ENCODE results near the gene MRPS2. TPM values are rescaled to one million over a fixed set of nuclear protein-coding genes. Genes with fewer than 3 reads are reported as not detected.
"Not testable (repeated sequence)": the region's sequence is repeated elsewhere in the genome, so short reads cannot be mapped to it uniquely, and the experiment has no call there.

The MRPS2 gene
- total RNA-seq, 1 donor from 2014 or later, result 18.8 TPM

- no peak for DNase-seq (ENCODE audit: low spot score)
These were observed 30.6 kb downstream of the MRPS2 start for GRCh38 chr9:135531096-135531495.

- DNase-seq (ENCODE audit: low spot score), result no peak
These were observed 32.6 kb downstream of the MRPS2 start for GRCh38 chr9:135533113-135533512.

GRCh38 chr9:135533674-135534073, 33.2 kb downstream of the MRPS2 start:
- DNase-seq (ENCODE audit: low spot score), result no peak

- not testable (repeated sequence) for DNase-seq (ENCODE audit: low spot score)
These were observed 33.8 kb downstream of the MRPS2 start for GRCh38 chr9:135534192-135534711.

- DNase-seq (ENCODE audit: low spot score), result not testable (repeated sequence)
These were observed 34.3 kb downstream of the MRPS2 start for GRCh38 chr9:135534826-135535225.

- not testable (repeated sequence) for DNase-seq (ENCODE audit: low spot score)
These were observed 35.1 kb downstream of the MRPS2 start for GRCh38 chr9:135535631-135536030.

- peak; percentile 6 for DNase-seq (ENCODE audit: low spot score)
These were observed 35.7 kb downstream of the MRPS2 start for GRCh38 chr9:135536216-135536615.

GRCh38 chr9:135543262-135543894, 42.9 kb downstream of the MRPS2 start:
- peak; percentile 35 for DNase-seq (ENCODE audit: low spot score)

GRCh38 chr9:135544981-135545635, 44.6 kb downstream of the MRPS2 start:
- no peak for DNase-seq (ENCODE audit: low spot score)

- not testable (repeated sequence) for DNase-seq (ENCODE audit: low spot score)
These were observed 45.2 kb downstream of the MRPS2 start, which contains the start of gene OBP2A for GRCh38 chr9:135545646-135546176. Gene OBP2A, plus strand, starts transcription at chr9:135546126. Its CDS starts 55 bp downstream, at chr9:135546181.

GRCh38 chr9:135546792-135547617, 46.5 kb downstream of the MRPS2 start:
- not testable (repeated sequence) for DNase-seq (ENCODE audit: low spot score)

- DNase-seq (ENCODE audit: low spot score), result no peak
These were observed 47.6 kb downstream of the MRPS2 start for GRCh38 chr9:135547756-135548736.

- not testable (repeated sequence) for DNase-seq (ENCODE audit: low spot score)
These were observed 49.2 kb downstream of the MRPS2 start for GRCh38 chr9:135549478-135550343.

GRCh38 chr9:135550344-135550918, 49.9 kb downstream of the MRPS2 start:
- no peak for DNase-seq (ENCODE audit: low spot score)

GRCh38 chr9:135551031-135551430, 50.5 kb downstream of the MRPS2 start:
- DNase-seq (ENCODE audit: low spot score), result no peak

GRCh38 chr9:135551456-135551855, 51.0 kb downstream of the MRPS2 start:
- no peak for DNase-seq (ENCODE audit: low spot score)

- DNase-seq (ENCODE audit: low spot score), result no peak
These were observed 51.7 kb downstream of the MRPS2 start for GRCh38 chr9:135552021-135552697.

GRCh38 chr9:135552698-135553171, 52.3 kb downstream of the MRPS2 start:
- DNase-seq (ENCODE audit: low spot score), result no peak
